ENCODE data around the gene PRKCQ.
"Not testable (repeated sequence)": the region's sequence is repeated elsewhere in the genome, so short reads cannot be mapped to it uniquely, and the experiment has no call there.

The PRKCQ gene

GRCh38 chr10:6383096-6383812 lies 196.8 kb downstream of the PRKCQ start:
- peak in 2 of 4 experiments; percentile 17 to 30 for DNase-seq

- DNase-seq, result peak; percentile 77 to 91 (median 79)
Observed at GRCh38 chr10:6382081-6382480, 198.0 kb downstream of the PRKCQ start.

- not testable (repeated sequence) for DNase-seq
Observed at GRCh38 chr10:6380478-6380877, 199.6 kb downstream of the PRKCQ start.

- DNase-seq, result no peak
Observed at GRCh38 chr10:6379015-6379776, 200.9 kb downstream of the PRKCQ start.
